T-helper 17 cell (primary cell): ENCODE measurements around the gene ELOF1. TPM values are rescaled to one million over a fixed set of nuclear protein-coding genes. Genes with fewer than 3 reads are reported as not detected.

Experiments used
- ATAC-seq: fragments of 150-1000 bp; cut with Tn5 transposase; 2 replicates; pipeline ENCODE4 v1.10.0; 2021; ENCODE audit warnings: mild to moderate bottlenecking, moderate library complexity
- DNase-seq, 3 donors: peaks; one replicate each; pipeline versions ENCODE4 v3.0.0 to v3.0.0-alpha.2; 2020 to 2021
- H3K9me3 ChIP-seq: one replicate; pipeline ENCODE4 v1.7.0; 2013; ENCODE audit warnings: low read length, mild to moderate bottlenecking; ENCODE audit not compliant: control insufficient read depth, poor library complexity, severe bottlenecking
- H3K27ac Mint-ChIP-seq: one replicate; pipeline ENCODE4 v1.8.0; 2022; ENCODE audit warnings: mild to moderate bottlenecking, moderate library complexity, mixed read lengths
- H3K27me3 Mint-ChIP-seq: one replicate; pipeline ENCODE4 v1.8.0; 2022; ENCODE audit warnings: mixed read lengths
- H3K36me3 Mint-ChIP-seq: one replicate; pipeline ENCODE4 v1.8.0; 2022; ENCODE audit warnings: low read depth, mixed read lengths
- H3K4me1 Mint-ChIP-seq: one replicate; pipeline ENCODE4 v1.8.0; 2022; ENCODE audit warnings: mild to moderate bottlenecking, mixed read lengths
- H3K4me3 Mint-ChIP-seq: one replicate; pipeline ENCODE4 v1.8.0; 2022; ENCODE audit warnings: mild to moderate bottlenecking, moderate library complexity, mixed read lengths
- total RNA-seq, 4 donors: library from RNA in 2 of 4; stranded (reverse) in 2 of 4; gene quantifications; one replicate each; pipeline ENCODE4 v1.2.3 and lab custom pipeline; 2022 to 2026

ELOF1 gene
- total RNA-seq, 2 donors from 2014 or later = 33.9 to 40.6 TPM

DNA sequence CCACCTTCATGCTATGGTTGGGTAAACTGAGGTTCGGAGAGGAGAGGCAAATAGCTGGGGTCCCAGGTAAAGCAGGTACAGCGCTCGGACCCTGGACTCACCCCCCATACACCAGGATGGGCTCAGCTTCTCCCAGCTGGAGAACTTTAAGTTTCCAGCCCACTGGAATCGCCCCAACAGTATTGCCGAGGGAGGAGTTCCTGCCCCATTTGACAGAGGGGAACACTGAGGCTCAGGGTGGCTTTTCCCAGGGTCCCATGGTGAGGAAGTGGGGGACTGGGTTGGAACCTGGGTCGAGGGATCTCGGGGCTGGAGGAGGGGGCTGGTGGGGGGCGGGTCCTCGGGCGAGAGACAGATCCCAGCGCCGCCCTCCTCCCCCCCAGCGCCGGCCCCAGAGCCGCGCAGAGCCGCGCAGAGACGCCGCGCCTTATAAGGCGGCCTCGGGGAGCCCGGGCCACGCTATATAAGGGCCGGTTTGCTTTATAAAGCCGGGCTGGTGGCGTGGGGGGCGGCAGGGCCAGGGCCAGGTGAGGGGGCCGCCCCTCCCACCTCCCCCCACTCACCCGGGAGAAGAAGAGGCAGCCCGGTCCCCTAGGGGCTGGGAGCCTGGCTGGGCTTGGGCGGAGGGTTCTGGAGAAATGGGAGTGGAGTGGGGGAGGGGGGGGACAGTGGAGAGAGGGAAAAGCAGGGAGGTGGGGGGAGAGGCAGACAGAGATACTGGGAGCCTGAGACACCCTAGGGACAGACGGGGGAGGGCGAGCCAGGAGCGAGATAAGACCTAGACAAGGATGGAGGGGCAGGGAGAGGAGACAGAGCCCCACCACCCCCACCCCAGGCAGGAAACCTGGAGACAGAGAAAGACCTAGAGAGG, 19.3 kb downstream of the ELOF1 start:
- Mint-ChIP-seq H3K27ac (no peak overlapping the region), H3K4me1 (peaks cover 6% of the 10 kb centered on the region), H3K36me3 (peaks cover 2% of the 10 kb centered on the region), H3K27me3 (peaks cover 32% of the 10 kb centered on the region), H3K4me3 (no peak overlapping the region)
- DNase-seq (no peak), ATAC-seq (no peak)
- no peaks in the 10 kb centered on the region for H3K9me3 ChIP-seq

DNA sequence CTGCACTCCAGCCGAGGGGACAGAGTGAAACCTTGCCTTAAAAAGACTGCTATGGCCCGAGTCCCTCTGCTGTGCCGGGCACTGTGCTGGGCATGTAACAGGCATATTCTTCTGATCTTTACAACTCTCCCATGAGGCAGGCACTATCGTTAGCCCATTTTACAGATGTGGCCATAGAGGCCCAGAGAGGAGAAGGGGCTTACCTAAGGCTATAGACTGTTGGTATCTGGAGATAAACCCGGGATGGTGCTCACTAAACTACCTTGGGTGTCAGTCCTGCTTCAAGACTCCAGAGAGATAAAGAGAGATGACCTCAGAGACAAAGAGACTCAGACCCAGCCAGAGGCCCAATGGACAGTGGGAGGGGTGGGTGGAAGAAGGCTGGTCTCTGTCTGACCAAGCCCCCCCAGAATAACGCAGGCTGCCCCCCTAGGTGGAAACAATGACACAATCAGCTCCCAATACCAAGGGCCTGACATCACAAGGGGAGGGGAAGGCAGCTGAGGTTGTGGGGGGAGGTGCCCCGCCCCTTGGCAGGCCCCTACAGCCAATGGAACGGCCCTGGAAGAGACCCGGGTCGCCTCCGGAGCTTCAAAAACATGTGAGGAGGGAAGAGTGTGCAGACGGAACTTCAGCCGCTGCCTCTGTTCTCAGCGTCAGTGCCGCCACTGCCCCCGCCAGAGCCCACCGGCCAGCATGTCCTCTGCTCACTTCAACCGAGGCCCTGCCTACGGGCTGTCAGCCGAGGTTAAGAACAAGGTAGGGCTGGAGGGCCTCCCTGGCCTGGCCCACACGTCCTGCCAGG, 20.6 kb downstream of the ELOF1 start, which contains the start of gene CNN1:
Gene CNN1 (plus strand): TSS at position 620 of the 805 bp plus-strand sequence. CDS start 77 bp downstream, at position 697.
- Mint-ChIP-seq H3K27me3 (peaks cover 24% of the 10 kb centered on the region), H3K36me3 (peaks cover 2% of the 10 kb centered on the region), H3K27ac (no peak within 1 kb of the TSS), H3K4me3 (peak within 1 kb of the TSS; percentile 50), H3K4me1 (peaks cover 9% of the 10 kb centered on the region)
- ATAC-seq (no peak), DNase-seq (no peak)
- no peaks in the 10 kb centered on the region for H3K9me3 ChIP-seq

DNA sequence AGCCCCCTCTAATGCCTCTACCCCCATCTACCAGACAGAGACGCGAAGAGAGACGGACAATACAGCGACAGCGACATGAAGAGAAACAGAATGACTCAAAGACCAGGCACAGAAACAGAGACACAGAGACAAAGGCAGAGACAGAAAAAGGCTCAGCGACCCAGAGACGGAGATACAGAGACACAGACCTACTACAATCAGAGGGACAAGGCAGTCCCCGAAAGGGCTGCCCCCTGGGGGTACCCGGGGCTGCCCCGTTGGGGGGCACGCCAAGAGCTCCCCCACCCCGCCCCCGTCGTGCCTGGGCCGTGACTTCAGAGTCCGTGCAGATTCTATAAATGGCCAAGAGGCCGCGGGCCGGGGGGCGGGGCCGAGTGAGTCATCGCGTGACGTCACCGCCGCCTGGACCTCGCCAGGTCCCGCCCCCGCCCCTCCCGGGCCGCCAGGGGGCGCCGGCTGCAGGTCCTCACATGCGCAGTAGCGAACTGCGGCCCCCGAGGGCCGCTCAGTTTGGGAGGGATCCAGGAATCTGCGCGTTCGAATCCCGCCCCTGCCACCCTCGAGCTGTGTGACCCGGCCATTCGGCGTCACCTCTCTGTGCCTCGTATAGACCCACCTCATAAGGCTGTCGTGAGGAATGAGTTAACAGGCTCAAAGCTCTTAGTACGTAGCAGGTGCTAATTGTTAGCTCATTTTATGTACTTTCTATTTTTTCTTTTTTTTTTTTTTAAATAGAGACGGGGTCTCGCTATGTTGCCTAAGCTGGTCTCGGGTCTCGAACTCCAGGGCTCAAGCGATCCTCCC, 23.0 kb downstream of the ELOF1 start:
- ATAC-seq (peak; percentile 92), DNase-seq (peak; percentile 73 to 81 (median 76))
- H3K36me3 Mint-ChIP-seq = no peaks in the 10 kb centered on the region
- H3K4me3 Mint-ChIP-seq = peak overlapping the region; percentile 52
- H3K9me3 ChIP-seq = no peaks in the 10 kb centered on the region
- H3K27me3 Mint-ChIP-seq = peaks cover 16% of the 10 kb centered on the region
- peak overlapping the region; percentile 89 for H3K27ac Mint-ChIP-seq
- peaks cover 9% of the 10 kb centered on the region for H3K4me1 Mint-ChIP-seq

DNA sequence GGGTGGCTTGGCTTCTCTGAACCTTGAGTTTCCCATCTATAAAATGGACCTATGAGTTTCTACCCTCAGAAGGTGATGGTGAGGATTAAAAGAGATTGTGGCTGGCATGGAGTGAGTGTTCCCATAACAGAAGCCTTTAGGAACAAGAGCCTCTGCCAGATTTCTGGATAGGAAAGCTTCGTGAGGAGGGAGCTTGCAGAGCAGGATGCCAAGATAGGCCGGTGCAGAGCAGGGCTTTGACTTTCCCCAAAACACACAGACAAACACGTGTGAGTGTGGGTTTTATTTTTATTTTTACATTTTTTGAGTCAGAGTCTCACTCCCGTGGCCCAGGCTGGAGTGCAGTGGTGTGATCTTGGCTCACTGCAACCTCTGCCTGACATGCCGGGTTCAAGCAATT, 24.1 kb downstream of the ELOF1 start:
- H3K27ac Mint-ChIP-seq = peak overlapping the region; percentile 89
- peak overlapping the region; percentile 52 for H3K4me3 Mint-ChIP-seq

DNA sequence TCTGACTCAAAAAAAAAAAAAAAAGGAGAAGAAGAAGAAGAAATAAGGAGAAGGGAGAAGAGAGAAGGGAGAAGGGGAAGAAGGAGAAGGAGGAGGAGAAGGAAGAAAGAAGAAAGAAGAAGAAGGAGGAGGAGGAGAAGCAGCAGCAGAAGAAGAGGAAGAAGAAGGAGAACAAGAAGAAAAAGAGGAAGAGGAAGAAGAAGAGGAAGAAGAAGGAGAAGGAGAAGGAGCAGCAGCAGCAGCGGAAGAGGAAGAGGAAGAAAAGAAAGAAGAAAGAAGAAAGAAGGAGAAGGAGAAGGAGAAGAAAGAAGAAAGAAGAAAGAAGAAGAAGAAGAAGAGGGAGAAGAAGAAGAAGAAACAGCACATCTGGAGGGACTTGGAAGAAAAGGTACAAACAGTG, 24.5 kb downstream of the ELOF1 start:
- DNase-seq (no peak), ATAC-seq (no peak)
- Mint-ChIP-seq H3K27me3 (peaks cover 11% of the 10 kb centered on the region), H3K4me1 (peaks cover 9% of the 10 kb centered on the region), H3K27ac (peak overlapping the region; percentile 89), H3K36me3 (no peaks in the 10 kb centered on the region), H3K4me3 (peak overlapping the region; percentile 25)
- H3K9me3 ChIP-seq = no peaks in the 10 kb centered on the region

More for the DNA sequence above, 24.1 kb downstream of the ELOF1 start:
- ATAC-seq (no peak), DNase-seq (no peak)
- Mint-ChIP-seq H3K36me3 (no peaks in the 10 kb centered on the region), H3K4me1 (peaks cover 9% of the 10 kb centered on the region), H3K27me3 (peaks cover 11% of the 10 kb centered on the region)
- H3K9me3 ChIP-seq = no peaks in the 10 kb centered on the region

DNA sequence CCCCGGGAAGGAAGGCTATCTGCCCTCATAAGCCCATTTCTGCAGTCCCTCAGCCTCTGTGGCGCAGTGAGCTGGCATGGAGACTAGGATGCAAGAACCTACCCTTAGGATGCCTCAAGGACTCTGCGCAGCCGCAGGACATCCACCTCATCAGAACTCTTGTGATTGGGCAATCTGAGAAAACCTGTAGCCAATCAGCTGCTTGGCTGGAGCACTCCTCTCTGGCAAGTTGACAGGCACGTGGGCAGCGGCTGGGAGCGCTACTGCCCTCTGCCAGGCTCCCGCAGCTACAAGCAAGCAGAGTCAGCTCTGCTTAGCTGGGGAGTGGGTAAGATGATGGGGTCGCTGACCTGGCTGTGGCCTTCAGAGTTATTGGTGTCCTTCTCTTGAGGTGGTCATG, 28.6 kb downstream of the ELOF1 start:
- H3K9me3 ChIP-seq = no peaks in the 10 kb centered on the region
- H3K27ac Mint-ChIP-seq = no peak overlapping the region
- H3K27me3 Mint-ChIP-seq = no peaks in the 10 kb centered on the region
- H3K4me1 Mint-ChIP-seq = peaks cover 18% of the 10 kb centered on the region
- ATAC-seq = no peak
- DNase-seq = no peak
- H3K36me3 Mint-ChIP-seq = peaks cover 3% of the 10 kb centered on the region
- no peak overlapping the region for H3K4me3 Mint-ChIP-seq

DNA sequence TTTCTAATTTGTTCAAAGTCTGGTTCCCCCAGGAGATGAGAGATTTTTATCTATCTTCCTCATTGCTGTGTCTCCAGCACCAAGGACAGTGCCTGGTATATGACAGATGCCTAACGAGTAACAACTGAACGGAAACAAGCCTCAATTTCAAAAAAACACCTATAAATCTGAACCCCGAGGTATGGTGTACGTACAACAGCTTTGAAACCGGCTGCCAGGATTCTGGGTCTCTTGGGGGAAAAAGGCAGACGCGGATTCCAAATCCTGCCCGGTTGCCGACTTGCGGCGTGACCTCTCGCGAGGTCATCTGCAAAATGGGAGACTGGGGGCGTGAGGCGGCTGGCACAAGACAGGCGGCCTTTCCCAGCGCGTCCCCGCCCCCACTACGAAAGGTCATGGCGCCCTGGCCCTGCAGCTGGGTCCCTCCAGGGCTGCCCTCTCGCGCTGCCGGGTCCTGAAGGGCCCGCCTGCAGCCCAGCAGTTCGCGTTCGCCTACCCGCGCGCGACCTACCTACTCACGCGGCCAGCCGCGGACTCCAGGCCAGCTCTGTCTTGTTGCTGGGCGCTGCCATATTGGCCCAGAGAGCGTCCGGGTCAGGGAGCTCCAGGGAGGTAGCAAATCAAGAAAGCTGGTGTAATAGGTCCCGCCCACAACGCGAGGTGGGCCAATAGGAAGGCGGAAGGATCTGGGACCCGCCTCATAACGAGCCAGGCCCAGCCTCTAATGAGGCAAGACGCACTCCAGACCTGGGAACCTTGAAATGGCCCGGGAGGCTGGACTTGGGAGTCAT, 30.3 kb downstream of the ELOF1 start, which contains the start of gene ECSIT:
Gene ECSIT (minus strand): TSS at position 584 of the 791 bp plus-strand sequence. CDS start 9,964 bp downstream, outside the sequence.
- Mint-ChIP-seq H3K27me3 (no peaks in the 10 kb centered on the region), H3K27ac (peak within 1 kb of the TSS; percentile 83), H3K4me1 (peaks cover 13% of the 10 kb centered on the region), H3K36me3 (peaks cover 3% of the 10 kb centered on the region), H3K4me3 (peak within 1 kb of the TSS; percentile 97)
- no peaks in the 10 kb centered on the region for H3K9me3 ChIP-seq
- DNase-seq = peak; percentile 76 to 84 (median 82)
- ATAC-seq = peak; percentile 98

DNA sequence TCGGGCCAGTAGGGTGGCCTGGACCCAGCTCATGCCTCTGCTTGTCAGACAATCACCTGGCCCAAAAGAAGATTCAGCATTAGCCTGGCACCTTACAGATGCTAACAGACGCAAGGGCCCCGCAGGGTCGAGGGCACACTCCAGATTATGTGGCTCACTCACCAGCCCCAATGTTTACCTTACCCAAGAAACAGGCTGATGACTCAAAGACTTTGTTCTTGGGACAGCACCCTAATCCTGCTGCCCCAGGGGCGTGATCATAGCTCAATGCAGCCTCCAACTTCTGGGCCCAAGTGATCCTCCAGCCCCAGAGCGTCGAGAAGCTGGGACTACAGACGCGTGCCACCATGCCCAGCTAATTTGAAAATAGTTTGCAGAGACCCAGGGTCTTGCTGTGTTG, 39.9 kb downstream of the ELOF1 start:
- H3K4me3 Mint-ChIP-seq = no peak overlapping the region
- no peaks in the 10 kb centered on the region for H3K27me3 Mint-ChIP-seq
- no peak for ATAC-seq
- H3K4me1 Mint-ChIP-seq = peaks cover 2% of the 10 kb centered on the region
- H3K36me3 Mint-ChIP-seq = no peaks in the 10 kb centered on the region
- H3K9me3 ChIP-seq = no peaks in the 10 kb centered on the region
- no peak for DNase-seq
- H3K27ac Mint-ChIP-seq = no peak overlapping the region

DNA sequence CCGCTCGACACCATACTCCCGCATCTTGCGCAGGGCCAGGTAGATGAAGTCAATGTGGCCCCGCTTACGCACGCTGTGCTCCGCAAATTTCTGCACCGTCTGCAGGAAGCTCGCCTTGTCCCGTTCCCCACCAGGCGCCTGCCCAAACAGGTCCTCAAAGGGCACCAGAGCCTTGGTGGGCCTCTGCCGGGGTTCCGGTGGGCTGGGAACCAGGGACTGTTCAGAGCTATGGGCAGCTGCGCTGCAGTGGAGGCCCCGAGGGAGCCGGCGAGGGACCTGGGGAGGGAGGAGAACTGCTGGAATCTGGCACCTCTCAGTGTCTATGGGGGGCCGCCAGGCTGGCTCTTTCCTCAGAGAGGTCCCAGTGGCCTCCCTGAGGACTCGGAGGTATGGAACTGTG, 45.1 kb downstream of the ELOF1 start:
- no peak overlapping the region for H3K4me3 Mint-ChIP-seq
- no peak overlapping the region for H3K27ac Mint-ChIP-seq
- H3K9me3 ChIP-seq = no peaks in the 10 kb centered on the region
- DNase-seq = no peak
- no peak for ATAC-seq
- no peaks in the 10 kb centered on the region for H3K27me3 Mint-ChIP-seq
- peaks cover 2% of the 10 kb centered on the region for H3K4me1 Mint-ChIP-seq
- peaks cover 7% of the 10 kb centered on the region for H3K36me3 Mint-ChIP-seq

DNA sequence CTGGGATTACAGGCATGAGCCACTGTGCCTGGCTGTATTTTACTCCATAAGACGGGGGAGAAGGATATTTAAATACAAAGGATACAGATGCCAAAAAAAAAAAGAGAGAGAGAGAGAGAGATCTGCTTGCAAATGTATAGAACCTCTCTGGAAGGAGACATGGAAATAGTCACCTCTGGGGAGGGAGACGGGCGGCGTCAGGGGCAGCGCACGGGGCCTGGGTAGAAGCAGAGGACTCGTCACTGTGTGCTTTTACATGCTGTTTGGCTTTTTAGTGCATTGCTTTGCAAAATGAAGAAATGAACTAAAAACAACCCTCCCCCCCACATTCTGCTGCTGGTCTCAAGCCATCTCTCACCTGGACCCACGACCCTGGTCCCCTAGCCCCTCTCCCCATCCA, 48.6 kb downstream of the ELOF1 start:
- ATAC-seq = no peak
- no peak overlapping the region for H3K27ac Mint-ChIP-seq
- H3K36me3 Mint-ChIP-seq = peaks cover 7% of the 10 kb centered on the region
- H3K9me3 ChIP-seq = no peaks in the 10 kb centered on the region
- peaks cover 5% of the 10 kb centered on the region for H3K4me1 Mint-ChIP-seq
- no peak for DNase-seq
- no peaks in the 10 kb centered on the region for H3K27me3 Mint-ChIP-seq
- H3K4me3 Mint-ChIP-seq = no peak overlapping the region

DNA sequence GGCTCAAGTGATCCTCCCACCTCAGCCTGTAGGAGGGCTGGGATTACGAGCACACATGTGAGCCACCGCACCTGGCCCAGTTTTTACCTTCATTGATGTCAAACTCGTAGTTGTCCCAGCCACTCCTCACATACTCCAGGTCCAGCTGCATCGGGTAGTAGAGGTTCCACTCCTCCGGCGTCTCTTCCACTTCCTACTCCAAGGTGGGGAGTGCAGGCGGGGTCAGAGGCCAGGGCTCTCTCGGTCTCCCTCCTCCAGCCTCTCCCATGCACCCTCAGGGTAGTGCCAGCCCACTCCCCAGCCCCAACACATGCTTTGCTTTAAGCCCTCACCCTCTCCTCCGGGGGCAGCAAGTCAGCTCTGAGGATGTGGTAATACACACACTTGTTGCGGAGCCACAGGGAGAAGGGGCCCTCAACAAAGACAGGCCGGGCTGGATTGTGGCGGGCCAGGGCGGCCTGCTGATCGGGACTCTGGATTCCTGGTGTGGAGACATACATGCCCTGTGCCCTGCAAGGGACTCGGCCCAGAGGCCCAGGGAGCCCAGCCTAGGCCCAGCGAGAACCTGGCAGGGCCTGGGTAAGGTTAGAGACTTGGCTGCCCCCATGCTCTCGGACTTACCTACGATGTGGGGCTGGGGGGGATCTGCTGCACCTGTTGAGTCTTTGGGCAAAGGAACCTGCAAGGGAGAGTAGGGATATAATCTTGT, 51.5 kb downstream of the ELOF1 start:
- Mint-ChIP-seq H3K36me3 (peaks cover 3% of the 10 kb centered on the region), H3K4me1 (peaks cover 14% of the 10 kb centered on the region), H3K27ac (peak overlapping the region; percentile 39), H3K4me3 (peak overlapping the region; percentile 5), H3K27me3 (no peaks in the 10 kb centered on the region)
- no peaks in the 10 kb centered on the region for H3K9me3 ChIP-seq
- DNase-seq (no peak), ATAC-seq (no peak)

DNA sequence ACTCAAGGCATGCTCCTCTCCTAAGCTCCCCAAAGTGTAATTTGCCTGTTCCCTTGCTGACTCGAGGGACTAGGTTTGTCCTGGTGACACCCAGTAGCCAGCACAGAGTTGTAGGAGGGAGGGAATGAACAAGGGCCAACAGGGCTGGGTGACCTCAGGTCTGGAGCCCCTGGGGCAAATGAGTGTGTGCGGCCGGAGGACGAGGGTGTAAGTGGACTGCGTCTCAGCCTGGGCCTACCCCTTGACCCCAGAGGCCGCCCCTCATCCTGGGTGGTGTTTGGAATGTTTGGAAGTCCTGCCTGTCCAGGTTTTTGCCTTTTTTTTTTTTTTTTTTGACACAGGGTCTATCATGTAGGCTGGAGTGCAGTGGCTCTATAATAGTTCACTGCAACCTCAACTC, 52.1 kb downstream of the ELOF1 start:
- no peak for ATAC-seq
- H3K27me3 Mint-ChIP-seq = no peaks in the 10 kb centered on the region
- H3K36me3 Mint-ChIP-seq = peaks cover 3% of the 10 kb centered on the region
- H3K4me1 Mint-ChIP-seq = peaks cover 14% of the 10 kb centered on the region
- peak overlapping the region; percentile 93 for H3K4me3 Mint-ChIP-seq
- H3K27ac Mint-ChIP-seq = peak overlapping the region; percentile 39
- DNase-seq = no peak
- no peaks in the 10 kb centered on the region for H3K9me3 ChIP-seq
